HG02852 (cell line): ENCODE results near the gene CABP1.

Experiments
- ATAC-seq: cut with Tn5 transposase; IDR thresholded peaks from one replicate; pipeline ENCODE4 v1.9.1; 2021; ENCODE audit warnings: mild to moderate bottlenecking, moderate library complexity; ENCODE audit not compliant: unreplicated experiment

The CABP1 gene

DNA sequence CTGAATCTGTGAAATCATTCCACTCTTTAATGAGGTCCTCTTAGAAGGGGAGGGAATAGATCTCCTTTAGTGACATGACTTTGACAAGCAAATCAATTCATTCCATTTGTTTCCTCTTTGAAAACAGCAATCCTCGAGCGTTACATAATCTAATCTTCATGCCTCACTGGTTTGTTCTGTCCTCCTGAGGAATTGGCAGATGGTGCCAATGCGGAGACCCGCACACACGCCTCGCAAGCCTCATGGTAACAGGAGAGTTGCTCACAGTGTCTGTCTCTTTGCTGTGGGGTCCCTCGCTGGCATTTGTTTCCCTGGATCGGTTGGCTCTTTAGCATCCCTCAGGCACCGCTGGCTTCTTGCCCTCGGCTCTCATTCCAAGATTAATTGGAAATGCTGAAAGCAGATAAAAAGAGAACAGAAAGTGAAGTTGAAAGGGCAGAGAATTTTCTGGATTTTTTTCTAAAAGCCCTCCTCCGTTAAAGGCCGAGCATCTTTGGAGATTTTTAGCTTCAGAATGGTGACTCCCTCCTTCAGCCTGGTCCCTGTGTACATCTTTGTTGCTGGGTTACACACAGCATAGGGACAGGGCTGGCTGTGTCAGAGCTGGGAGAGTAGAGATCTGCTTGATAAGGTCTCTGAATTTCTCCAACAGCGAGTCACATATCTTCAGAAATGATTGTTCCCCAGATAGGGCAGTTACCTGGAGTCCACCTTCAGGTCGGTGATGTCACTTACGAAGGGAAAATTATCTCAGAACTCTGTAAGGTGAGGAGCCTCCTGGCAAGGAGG is 10.1 kb upstream of the CABP1 start:
- ATAC-seq, result no peak

- no peak for ATAC-seq
These were observed 9.3 kb upstream of the CABP1 start for GRCh38 chr12:120631097-120631496.

- no peak for ATAC-seq
These were observed 721 bp downstream of the CABP1 start for GRCh38 chr12:120640861-120641833.

GRCh38 chr12:120642121-120642520 is 1.7 kb downstream of the CABP1 start:
- ATAC-seq, result no peak

GRCh38 chr12:120642826-120643225 is 2.4 kb downstream of the CABP1 start:
- no peak for ATAC-seq

DNA sequence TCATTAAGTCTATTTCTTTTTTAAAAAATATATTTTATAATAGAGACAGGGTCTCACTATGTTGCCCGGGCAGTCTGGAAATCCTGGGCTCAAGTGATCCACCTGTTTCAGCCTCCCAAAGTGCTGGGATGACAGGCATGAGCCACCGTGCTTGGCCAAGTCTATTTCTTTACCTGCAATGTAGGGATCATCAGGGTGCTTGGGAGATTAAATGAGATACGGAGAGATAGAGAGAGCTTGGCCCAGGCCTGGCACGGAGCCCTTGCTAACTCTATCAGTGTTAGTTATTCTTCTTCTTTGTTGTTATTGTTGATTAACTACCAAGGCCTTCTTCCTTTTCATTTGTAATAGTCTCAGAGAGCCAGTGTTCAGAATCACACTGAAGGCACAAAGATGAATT is 3.1 kb downstream of the CABP1 start:
- no peak for ATAC-seq

GRCh38 chr12:120646044-120646443 is 5.6 kb downstream of the CABP1 start:
- no peak for ATAC-seq

- ATAC-seq, result no peak
These were observed 6.9 kb downstream of the CABP1 start for GRCh38 chr12:120647375-120647755.

- no peak for ATAC-seq
These were observed 9.2 kb downstream of the CABP1 start for GRCh38 chr12:120649442-120650232.

DNA sequence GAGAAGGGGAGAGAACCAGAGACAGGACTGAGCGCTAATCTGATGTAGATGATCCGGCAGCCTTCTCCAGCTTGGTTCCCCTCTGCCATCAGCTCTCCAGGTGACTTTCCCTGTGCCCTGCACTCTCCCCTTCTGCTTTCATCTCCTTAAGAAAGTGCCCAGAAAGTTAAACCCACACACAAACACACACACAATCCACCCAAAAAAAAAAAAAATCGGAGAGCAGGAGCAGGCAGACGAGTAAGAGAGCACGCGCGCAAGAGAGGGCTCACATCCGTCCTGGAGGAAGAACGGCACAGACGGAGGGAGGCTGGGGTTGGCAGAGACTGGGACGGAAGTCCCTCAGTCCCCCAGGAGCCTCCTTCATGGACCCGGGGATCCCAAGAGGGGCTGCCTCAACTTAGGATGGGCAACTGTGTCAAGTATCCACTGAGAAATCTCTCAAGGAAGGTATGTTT is 9.8 kb downstream of the CABP1 start:
- ATAC-seq, result no peak

- ATAC-seq, result no peak
These were observed 11.4 kb downstream of the CABP1 start for GRCh38 chr12:120651821-120652220.

- no peak for ATAC-seq
These were observed 12.4 kb downstream of the CABP1 start for GRCh38 chr12:120652656-120653435.

DNA sequence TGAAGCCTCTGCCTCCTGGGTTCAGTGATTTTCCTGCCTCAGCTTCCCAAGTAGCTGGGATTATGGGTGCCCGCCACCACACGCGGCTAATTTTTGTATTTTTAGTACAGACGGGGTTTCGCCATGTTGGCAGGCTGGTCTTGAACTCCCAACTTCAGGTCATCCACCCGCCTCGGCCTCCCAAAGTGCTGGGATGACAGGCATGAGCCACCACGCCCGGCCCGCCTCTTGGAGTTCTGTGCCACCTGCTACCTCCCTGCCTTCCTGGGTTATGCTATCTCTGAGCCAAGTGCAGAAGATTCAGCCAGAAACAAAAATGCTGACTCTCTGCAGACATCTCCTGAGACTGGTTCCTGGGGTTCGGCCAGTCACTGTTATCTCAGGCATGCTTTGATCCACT is 13.2 kb downstream of the CABP1 start:
- no peak for ATAC-seq

DNA sequence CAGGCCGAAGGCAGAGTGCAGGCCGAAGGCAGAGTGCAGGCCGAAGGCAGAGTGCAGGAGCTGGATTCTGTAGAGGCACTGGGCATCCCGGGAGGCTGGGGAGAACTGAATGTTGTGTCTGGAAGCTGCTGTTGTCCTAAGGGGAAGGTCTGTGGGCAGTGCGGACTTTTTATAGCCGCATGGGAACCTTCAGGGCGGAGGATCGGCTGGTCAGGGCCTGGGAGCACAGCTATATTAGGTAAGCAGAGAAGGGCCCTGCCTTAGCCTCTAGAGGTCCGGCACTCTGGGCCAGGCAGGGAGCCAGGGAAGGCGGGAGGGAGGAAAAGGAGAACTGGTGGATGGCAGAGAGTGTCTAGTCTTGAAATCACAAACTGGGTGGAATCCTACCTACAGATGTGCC is 14.2 kb downstream of the CABP1 start:
- ATAC-seq, result no peak

DNA sequence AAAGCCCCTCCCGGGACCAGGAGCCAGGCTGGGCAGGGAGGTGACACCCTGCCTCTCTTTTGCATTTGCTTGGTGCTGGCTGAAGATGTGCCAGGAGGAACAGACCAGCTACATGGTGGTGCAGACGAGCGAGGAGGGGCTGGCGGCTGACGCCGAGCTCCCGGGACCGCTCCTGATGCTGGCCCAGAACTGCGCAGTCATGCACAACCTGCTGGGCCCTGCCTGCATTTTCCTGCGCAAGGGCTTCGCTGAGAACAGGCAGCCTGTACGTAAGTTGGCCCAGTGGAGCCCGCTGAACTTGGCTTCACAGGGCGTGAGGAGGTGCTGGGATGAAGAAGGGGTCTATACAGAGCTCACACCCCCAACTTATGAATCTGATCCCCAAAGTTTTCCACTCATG is 15.6 kb downstream of the CABP1 start:
- no peak for ATAC-seq

DNA sequence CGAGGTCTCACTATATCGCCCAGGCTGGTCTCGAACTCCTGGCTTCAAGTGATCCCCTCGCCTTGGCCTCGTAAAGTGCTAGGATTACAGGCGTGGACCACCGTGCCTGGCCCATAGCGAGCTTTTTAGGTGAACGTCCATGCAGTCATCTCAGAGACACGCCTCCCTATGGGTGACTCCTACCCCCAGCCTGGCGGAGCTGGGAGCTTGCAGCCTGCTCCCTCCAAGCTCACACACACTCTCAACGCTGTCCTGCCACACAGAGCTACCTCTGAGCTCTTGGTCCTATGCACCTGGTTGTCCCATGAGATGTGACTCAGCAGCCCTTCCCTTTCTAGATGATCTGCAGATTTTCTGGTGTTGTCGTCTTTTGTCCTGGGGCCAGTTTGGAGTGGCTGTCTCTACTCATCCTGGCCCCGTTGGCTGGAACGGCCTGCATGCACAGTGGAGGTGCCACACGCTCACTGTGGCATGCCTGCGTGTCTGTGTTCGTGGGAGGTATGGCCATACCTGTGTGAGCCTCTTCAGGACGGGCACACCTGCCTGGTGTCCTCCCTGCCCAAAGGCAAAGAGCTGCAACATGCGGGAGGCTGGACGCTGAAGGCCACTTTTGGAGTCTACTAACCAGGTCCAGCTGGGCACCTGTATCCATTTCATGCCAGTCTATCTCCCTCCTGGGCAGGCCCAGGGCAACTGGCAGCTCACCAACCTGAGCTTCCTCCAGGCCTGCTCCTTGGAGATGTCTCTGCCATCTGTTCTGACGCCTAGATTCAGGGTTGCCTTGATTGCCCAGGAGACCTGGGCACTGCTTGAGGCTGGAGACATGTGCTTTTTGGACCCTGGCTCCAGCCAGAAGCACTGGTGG is 18.1 kb downstream of the CABP1 start:
- ATAC-seq, result no peak

- no peak for ATAC-seq
These were observed 18.7 kb downstream of the CABP1 start for GRCh38 chr12:120659151-120659525.

- ATAC-seq, result no peak
These were observed 21.0 kb downstream of the CABP1 start for GRCh38 chr12:120661432-120661831.

GRCh38 chr12:120662879-120663278 is 22.5 kb downstream of the CABP1 start:
- ATAC-seq, result peak; percentile 71
